CD4-positive, alpha-beta T cell treated with Interferon alpha-2 for 1 hour (primary cell): ENCODE measurements around the gene CKM.
"Not testable (repeated sequence)": the region's sequence is repeated elsewhere in the genome, so short reads cannot be mapped to it uniquely, and the experiment has no call there.

ENCODE experiments used
- DNase-seq, 2 donors: peaks; one replicate each; pipeline ENCODE4 v3.0.0-alpha.2; 2020 to 2022

Gene CKM

GRCh38 chr19:45348367-45349125, 25.9 kb upstream of the CKM start:
- DNase-seq, result no peak

- DNase-seq, result no peak
These were observed 25.1 kb upstream of the CKM start for GRCh38 chr19:45347570-45348366.

- DNase-seq, result no peak
These were observed 23.8 kb upstream of the CKM start for GRCh38 chr19:45346449-45346848.

GRCh38 chr19:45345506-45345860, 22.8 kb upstream of the CKM start:
- DNase-seq, result no peak

- DNase-seq, result no peak
These were observed 22.2 kb upstream of the CKM start for GRCh38 chr19:45344621-45345505.

GRCh38 chr19:45342911-45343310, 20.2 kb upstream of the CKM start:
- DNase-seq, result no peak

- no peak for DNase-seq
These were observed 18.3 kb upstream of the CKM start for GRCh38 chr19:45340899-45341453.

GRCh38 chr19:45340232-45340898, 17.7 kb upstream of the CKM start, which contains the start of gene KLC3:
Gene KLC3, plus strand, starts transcription at chr19:45340750. Its CDS starts 4,792 bp downstream, at chr19:45345542.
- DNase-seq, result peak in 1 of 2 donors; percentile 43

- DNase-seq, result no peak
These were observed 17.0 kb upstream of the CKM start for GRCh38 chr19:45339629-45340028.

GRCh38 chr19:45336696-45337251, 14.1 kb upstream of the CKM start:
- no peak for DNase-seq

- not testable (repeated sequence) for DNase-seq
These were observed 12.2 kb upstream of the CKM start for GRCh38 chr19:45334881-45335280.

GRCh38 chr19:45333609-45334303, 11.1 kb upstream of the CKM start:
- DNase-seq, result no peak

GRCh38 chr19:45331411-45331810, 8.7 kb upstream of the CKM start:
- DNase-seq, result no peak

- no peak for DNase-seq
These were observed 4.9 kb upstream of the CKM start for GRCh38 chr19:45327404-45328143.

GRCh38 chr19:45324349-45324907, 1.8 kb upstream of the CKM start:
- no peak for DNase-seq

- DNase-seq, result no peak
These were observed 1.0 kb upstream of the CKM start for GRCh38 chr19:45323671-45324081.

- DNase-seq, result no peak
These were observed 364 bp downstream of the CKM start for GRCh38 chr19:45322311-45322710.

GRCh38 chr19:45321848-45322247, 827 bp downstream of the CKM start:
- no peak for DNase-seq

- no peak for DNase-seq
These were observed 1.5 kb downstream of the CKM start for GRCh38 chr19:45320997-45321775.
